K562 (cell line): ENCODE results near the gene CHRM1. TPM values are rescaled to one million over a fixed set of nuclear protein-coding genes. Genes with fewer than 3 reads are reported as not detected.

ENCODE experiments used
- CHCHD3 ChIP-seq: fragments of 250-450 bp; sonication (Bioruptor Pico); IDR thresholded peaks from 2 replicates; pipeline ENCODE4 v2.1.2; 2022; ENCODE audit warnings: mild to moderate bottlenecking
- ETV5 ChIP-seq: sonication (generic); formaldehyde crosslinking; IDR thresholded peaks from 2 replicates; pipeline ENCODE4 v1.4.0; 2020; ENCODE audit warnings: low read depth, mild to moderate bottlenecking, missing genetic modification reagents
- KAT7 ChIP-seq: sonication (generic); formaldehyde crosslinking; IDR thresholded peaks from 2 replicates; pipeline ENCODE4 v1.8.0; 2022; ENCODE audit warnings: missing genetic modification reagents, mild to moderate bottlenecking, borderline replicate concordance
- MECOM ChIP-seq: fragments of 250-450 bp; sonication (Bioruptor Pico); IDR thresholded peaks from 2 replicates; pipeline ENCODE4 v1.8.0; 2022; ENCODE audit warnings: inconsistent platforms
- NR2F6 ChIP-seq: fragments of 450-650 bp; formaldehyde crosslinking; IDR thresholded peaks from 2 replicates; pipeline ENCODE4 v1.4.0; 2020; ENCODE audit warnings: mild to moderate bottlenecking
- PTBP1 ChIP-seq: fragments of 200-400 bp; formaldehyde crosslinking; IDR thresholded peaks from 2 replicates; pipeline ENCODE4 v1.6.1; 2017; ENCODE audit warnings: low read depth, low read length
- TEAD1 ChIP-seq, 2 experiments: fragments of 450-650 bp in 1 of 2; sonication (generic) in 1 of 2; formaldehyde crosslinking; IDR thresholded peaks; 2 replicates each; pipeline versions ENCODE4 v1.4.0 to v1.8.0; 2020 to 2022; ENCODE audit warnings: mild to moderate bottlenecking in 2 of 2, missing genetic modification reagents in 1 of 2
- ZFPM2 ChIP-seq: fragments of 250-450 bp; sonication (Bioruptor Pico); IDR thresholded peaks from 2 replicates; pipeline ENCODE4 v1.5.1; 2022; ENCODE audit warnings: mild to moderate bottlenecking
- ZKSCAN1 ChIP-seq: fragments of 150-350 bp; IDR thresholded peaks from 2 replicates; pipeline ENCODE4 v1.6.1; 2016; ENCODE audit warnings: low read depth, low read length
- ZNF384 ChIP-seq: IDR thresholded peaks from 2 replicates; pipeline ENCODE4 v1.6.1; 2012; ENCODE audit warnings: low read depth, low read length, improper control_type of control experiment
- ZNF583 ChIP-seq: fragments of 250-450 bp; sonication (Bioruptor Pico); IDR thresholded peaks from 2 replicates; pipeline ENCODE4 v1.4.0; 2020
- ZSCAN32 ChIP-seq: fragments of 450-650 bp; formaldehyde crosslinking; IDR thresholded peaks from 2 replicates; pipeline ENCODE4 v1.4.0; 2020; ENCODE audit warnings: mild to moderate bottlenecking, moderate library complexity
- polyA plus RNA-seq, 8 experiments: library from polyadenylated mRNA; depleted of rRNA in 4 of 8; stranded (reverse) in 5 of 8; unstranded in 3 of 8; fragments of >200 nt; fragmentation: Nextera tagmentation in 2 of 8; fragmentation: Illumina TruSeq in 1 of 8; extraction: Ambion mirVana in 2 of 8; extraction: Trizol in 1 of 8; gene quantifications; 2 replicates each; pipeline versions ENCODE4 v1.2.1 to v1.2.3, GENCODE V29; 2011 to 2014; ENCODE audit warnings: inconsistent platforms in 1 of 8, missing spikeins in 1 of 8
- total RNA-seq, 7 experiments: library from RNA; depleted of rRNA in 6 of 7; stranded (reverse); fragments of >200 nt in 6 of 7; fragmentation: Illumina TruSeq in 2 of 7; extraction: Trizol in 2 of 7; gene quantifications; 2 replicates each; pipeline versions ENCODE4 v1.2.1 to v1.2.3, GENCODE V29; 2011 to 2021; ENCODE audit warnings: low replicate concordance in 1 of 7
- TF ChIP-seq, protein P1 (sequence below), 3 experiments: IDR thresholded peaks in 2 of 3; conservative IDR thresholded peaks in 1 of 3; 2 replicates each; pipeline ENCODE4 v1.5.1; 2011 to 2012; ENCODE audit warnings: low read length in 3 of 3, mild to moderate bottlenecking in 3 of 3, control low read depth in 2 of 3, improper control_type of control experiment in 1 of 3, inconsistent platforms in 1 of 3, low read depth in 1 of 3, mixed read lengths in 1 of 3, moderate library complexity in 1 of 3; ENCODE audit not compliant: insufficient read depth in 2 of 3
- TF ChIP-seq, protein P2 (sequence below): fragments of 250-450 bp; sonication (Bioruptor Pico); IDR thresholded peaks from 2 replicates; pipeline ENCODE4 v1.5.0; 2021
- TF ChIP-seq, protein P3 (sequence below), 2 experiments: fragments of 200-800 bp in 1 of 2; sonication (Bioruptor generic) in 1 of 2; sonication (generic) in 1 of 2; formaldehyde crosslinking in 1 of 2; IDR thresholded peaks in 1 of 2; conservative IDR thresholded peaks in 1 of 2; 2 replicates each; pipeline versions ENCODE4 v1.5.0 to v1.6.1; 2016 to 2020; ENCODE audit warnings: missing compliant biosample characterization in 1 of 2, missing genetic modification characterization in 1 of 2, missing genetic modification reagents in 1 of 2
- TF ChIP-seq, protein P4 (sequence below): fragments of 250-450 bp; sonication (Bioruptor Pico); IDR thresholded peaks from 2 replicates; pipeline ENCODE4 v1.4.0; 2020; ENCODE audit warnings: mild to moderate bottlenecking
- TF ChIP-seq, protein P5 (sequence below): fragments of 250-450 bp; sonication (Bioruptor Pico); IDR thresholded peaks from 2 replicates; pipeline ENCODE4 v1.5.0; 2021
- TF ChIP-seq, protein P6 (sequence below): fragments of 450-650 bp; formaldehyde crosslinking; IDR thresholded peaks from 2 replicates; pipeline ENCODE4 v1.4.0; 2022; ENCODE audit warnings: mild to moderate bottlenecking, moderate library complexity

The CHRM1 gene
- total and polyA plus RNA-seq, 9 of the 15 experiments (the other 6 are each of a cell fraction or from before 2014, with no cell fraction given), result not detected

DNA sequence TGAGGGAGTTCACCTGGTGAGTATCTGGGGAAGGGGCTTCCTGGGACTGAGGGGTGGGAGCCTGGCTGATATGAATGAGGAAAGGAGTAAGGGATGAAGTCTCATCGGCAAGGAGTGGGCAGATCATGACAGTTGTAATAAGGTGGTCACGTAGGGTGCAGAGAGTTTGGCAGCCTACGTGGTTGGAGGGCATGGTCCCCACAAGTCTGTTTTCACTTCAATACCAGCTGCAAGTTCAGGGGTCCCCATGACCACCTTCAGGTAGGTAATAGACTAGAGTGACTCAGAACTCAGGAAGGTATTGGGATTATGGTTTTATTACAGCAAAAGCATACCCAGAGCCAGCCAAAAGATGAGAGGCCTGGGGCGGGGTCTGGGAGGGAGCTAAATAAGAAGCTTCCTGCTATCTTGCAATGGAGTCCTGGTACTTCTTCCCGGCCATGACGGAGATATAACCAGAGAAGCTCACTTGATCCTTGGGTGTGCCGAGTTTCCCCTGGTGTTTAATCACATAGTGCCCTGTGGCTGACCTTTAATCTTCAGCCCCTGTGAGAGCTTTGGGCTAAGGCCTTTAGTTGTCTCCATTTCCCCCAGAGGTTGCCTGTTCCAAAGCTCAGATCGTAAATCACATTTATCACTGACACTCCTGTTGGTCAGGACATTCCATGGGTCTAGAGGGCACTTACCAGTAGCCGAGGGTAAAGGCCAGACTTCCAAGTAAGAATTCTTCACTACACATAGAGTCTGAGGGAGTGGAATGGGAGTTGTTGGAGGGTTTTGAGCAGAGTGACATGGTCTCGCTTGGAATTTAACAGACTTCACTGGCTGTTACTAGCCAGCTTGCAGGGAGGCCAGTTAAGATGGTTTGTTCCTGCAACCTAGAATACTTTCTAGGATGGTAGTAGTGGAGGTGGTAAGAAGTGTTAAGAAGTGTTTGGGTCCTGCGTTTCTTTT is 31.4 kb downstream of the CHRM1 start (continued):
- TF ChIP-seq, protein P1, sequence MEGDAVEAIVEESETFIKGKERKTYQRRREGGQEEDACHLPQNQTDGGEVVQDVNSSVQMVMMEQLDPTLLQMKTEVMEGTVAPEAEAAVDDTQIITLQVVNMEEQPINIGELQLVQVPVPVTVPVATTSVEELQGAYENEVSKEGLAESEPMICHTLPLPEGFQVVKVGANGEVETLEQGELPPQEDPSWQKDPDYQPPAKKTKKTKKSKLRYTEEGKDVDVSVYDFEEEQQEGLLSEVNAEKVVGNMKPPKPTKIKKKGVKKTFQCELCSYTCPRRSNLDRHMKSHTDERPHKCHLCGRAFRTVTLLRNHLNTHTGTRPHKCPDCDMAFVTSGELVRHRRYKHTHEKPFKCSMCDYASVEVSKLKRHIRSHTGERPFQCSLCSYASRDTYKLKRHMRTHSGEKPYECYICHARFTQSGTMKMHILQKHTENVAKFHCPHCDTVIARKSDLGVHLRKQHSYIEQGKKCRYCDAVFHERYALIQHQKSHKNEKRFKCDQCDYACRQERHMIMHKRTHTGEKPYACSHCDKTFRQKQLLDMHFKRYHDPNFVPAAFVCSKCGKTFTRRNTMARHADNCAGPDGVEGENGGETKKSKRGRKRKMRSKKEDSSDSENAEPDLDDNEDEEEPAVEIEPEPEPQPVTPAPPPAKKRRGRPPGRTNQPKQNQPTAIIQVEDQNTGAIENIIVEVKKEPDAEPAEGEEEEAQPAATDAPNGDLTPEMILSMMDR (IDR thresholded peaks at IDR 0.05 in 2 of 3, conservative IDR thresholded peaks at IDR 0.05 in 1 of 3; ENCODE audit: insufficient read depth in 2 of 3, low read depth in 1 of 3, low read length in 3 of 3), result peak in 1 of 3 experiments; percentile 5; a peak in 1 of 6 replicates
- TF ChIP-seq ZSCAN32 (0 out of 2 replicates have a peak, but pooled peaks have one; percentile 58), NR2F6 (CRISPR knock-in tag) (peak; percentile 81; the same call in 1 of the 2 replicates), ZFPM2 (CRISPR knock-in tag) (peak; percentile 85; the same call in 1 of the 2 replicates), PTBP1 (peak; percentile 66; the same call in 1 of the 2 replicates), ZKSCAN1 (peak; percentile 15; the same call in 1 of the 2 replicates), ZNF384 (peak; percentile 39; the same call in 1 of the 2 replicates), KAT7 (CRISPR knock-in tag) (peak; percentile 82; the same call in 1 of the 2 replicates), ZNF583 (no peak), ETV5 (CRISPR knock-in tag) (no peak), TEAD1 (CRISPR knock-in tag; IDR thresholded peaks at IDR 0.05) (peak; percentile 91 to 94), MECOM (CRISPR knock-in tag) (peak; percentile 56; the same call in 1 of the 2 replicates), CHCHD3 (peak; percentile 66; the same call in 1 of the 2 replicates)
- TF ChIP-seq, protein P2, sequence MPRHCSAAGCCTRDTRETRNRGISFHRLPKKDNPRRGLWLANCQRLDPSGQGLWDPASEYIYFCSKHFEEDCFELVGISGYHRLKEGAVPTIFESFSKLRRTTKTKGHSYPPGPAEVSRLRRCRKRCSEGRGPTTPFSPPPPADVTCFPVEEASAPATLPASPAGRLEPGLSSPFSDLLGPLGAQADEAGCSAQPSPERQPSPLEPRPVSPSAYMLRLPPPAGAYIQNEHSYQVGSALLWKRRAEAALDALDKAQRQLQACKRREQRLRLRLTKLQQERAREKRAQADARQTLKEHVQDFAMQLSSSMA (CRISPR knock-in tag), result peak; percentile 68; the same call in 1 of the 2 replicates
- TF ChIP-seq, protein P3, sequence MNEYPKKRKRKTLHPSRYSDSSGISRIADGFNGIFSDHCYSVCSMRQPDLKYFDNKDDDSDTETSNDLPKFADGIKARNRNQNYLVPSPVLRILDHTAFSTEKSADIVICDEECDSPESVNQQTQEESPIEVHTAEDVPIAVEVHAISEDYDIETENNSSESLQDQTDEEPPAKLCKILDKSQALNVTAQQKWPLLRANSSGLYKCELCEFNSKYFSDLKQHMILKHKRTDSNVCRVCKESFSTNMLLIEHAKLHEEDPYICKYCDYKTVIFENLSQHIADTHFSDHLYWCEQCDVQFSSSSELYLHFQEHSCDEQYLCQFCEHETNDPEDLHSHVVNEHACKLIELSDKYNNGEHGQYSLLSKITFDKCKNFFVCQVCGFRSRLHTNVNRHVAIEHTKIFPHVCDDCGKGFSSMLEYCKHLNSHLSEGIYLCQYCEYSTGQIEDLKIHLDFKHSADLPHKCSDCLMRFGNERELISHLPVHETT (CRISPR knock-in tag; conservative IDR thresholded peaks at IDR 0.05 in 1 of 2, IDR thresholded peaks at IDR 0.05 in 1 of 2), result no peak
- TF ChIP-seq, protein P4, sequence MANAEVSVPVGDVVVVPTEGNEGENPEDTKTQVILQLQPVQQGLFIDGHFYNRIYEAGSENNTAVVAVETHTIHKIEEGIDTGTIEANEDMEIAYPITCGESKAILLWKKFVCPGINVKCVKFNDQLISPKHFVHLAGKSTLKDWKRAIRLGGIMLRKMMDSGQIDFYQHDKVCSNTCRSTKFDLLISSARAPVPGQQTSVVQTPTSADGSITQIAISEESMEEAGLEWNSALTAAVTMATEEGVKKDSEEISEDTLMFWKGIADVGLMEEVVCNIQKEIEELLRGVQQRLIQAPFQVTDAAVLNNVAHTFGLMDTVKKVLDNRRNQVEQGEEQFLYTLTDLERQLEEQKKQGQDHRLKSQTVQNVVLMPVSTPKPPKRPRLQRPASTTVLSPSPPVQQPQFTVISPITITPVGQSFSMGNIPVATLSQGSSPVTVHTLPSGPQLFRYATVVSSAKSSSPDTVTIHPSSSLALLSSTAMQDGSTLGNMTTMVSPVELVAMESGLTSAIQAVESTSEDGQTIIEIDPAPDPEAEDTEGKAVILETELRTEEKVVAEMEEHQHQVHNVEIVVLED (CRISPR knock-in tag), result 0 out of 2 replicates have a peak, but pooled peaks have one; percentile 10
- TF ChIP-seq, protein P5, sequence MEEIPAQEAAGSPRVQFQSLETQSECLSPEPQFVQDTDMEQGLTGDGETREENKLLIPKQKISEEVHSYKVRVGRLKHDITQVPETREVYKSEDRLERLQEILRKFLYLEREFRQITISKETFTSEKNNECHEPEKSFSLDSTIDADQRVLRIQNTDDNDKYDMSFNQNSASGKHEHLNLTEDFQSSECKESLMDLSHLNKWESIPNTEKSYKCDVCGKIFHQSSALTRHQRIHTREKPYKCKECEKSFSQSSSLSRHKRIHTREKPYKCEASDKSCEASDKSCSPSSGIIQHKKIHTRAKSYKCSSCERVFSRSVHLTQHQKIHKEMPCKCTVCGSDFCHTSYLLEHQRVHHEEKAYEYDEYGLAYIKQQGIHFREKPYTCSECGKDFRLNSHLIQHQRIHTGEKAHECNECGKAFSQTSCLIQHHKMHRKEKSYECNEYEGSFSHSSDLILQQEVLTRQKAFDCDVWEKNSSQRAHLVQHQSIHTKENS (CRISPR knock-in tag), result peak; percentile 67; the same call in 1 of the 2 replicates
- TF ChIP-seq, protein P6, sequence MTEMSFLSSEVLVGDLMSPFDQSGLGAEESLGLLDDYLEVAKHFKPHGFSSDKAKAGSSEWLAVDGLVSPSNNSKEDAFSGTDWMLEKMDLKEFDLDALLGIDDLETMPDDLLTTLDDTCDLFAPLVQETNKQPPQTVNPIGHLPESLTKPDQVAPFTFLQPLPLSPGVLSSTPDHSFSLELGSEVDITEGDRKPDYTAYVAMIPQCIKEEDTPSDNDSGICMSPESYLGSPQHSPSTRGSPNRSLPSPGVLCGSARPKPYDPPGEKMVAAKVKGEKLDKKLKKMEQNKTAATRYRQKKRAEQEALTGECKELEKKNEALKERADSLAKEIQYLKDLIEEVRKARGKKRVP (CRISPR knock-in tag), result peak; percentile 77
